ENCODE measurements around the gene TRIP13.
A peak's percentile ranks its signal among the peaks of the same experiment; 100 is the strongest.
"Not testable (repeated sequence)": the region's sequence is repeated elsewhere in the genome, so short reads cannot be mapped to it uniquely, and the experiment has no call there.

TRIP13 gene

GRCh38 chr5:871596-872298, 20.9 kb upstream of the TRIP13 start:
- Histone ChIP-seq H3K36me3 (ENCODE audit: insufficient read depth, insufficient read length, low read length) (peaks cover 96% of the 10 kb centered on the region), H3K9me3 (ENCODE audit: insufficient read depth, low read length) (no peaks in the 10 kb centered on the region), H3K27me3 (ENCODE audit: insufficient read depth, insufficient read length) (no peaks in the 10 kb centered on the region), H3K9ac (ENCODE audit: insufficient read length, low read depth) (no peak overlapping the region), H3K4me1 (ENCODE audit: insufficient read depth, insufficient read length) (no peaks in the 10 kb centered on the region), H3K4me3 (ENCODE audit: insufficient read length, low read depth) (no peak overlapping the region)
- DNase-seq (ENCODE audit: low read depth, low spot score) = no peak
- no peak for TF ChIP-seq ZNF274 (IDR thresholded peaks at IDR 0.05; ENCODE audit: low read depth, low read length)
- TF ChIP-seq YY1 (IDR thresholded peaks at IDR 0.05; ENCODE audit: insufficient read depth, insufficient read length) = no peak
- TF ChIP-seq SUZ12 (IDR thresholded peaks at IDR 0.05; ENCODE audit: extremely low read depth, insufficient read depth, insufficient read length) = no peak

- Histone ChIP-seq H3K9me3 (ENCODE audit: insufficient read depth, low read length) (no peaks in the 10 kb centered on the region), H3K9ac (ENCODE audit: insufficient read length, low read depth) (no peak overlapping the region), H3K4me3 (ENCODE audit: insufficient read length, low read depth) (no peak overlapping the region), H3K36me3 (ENCODE audit: insufficient read depth, insufficient read length, low read length) (peaks cover 96% of the 10 kb centered on the region), H3K27me3 (ENCODE audit: insufficient read depth, insufficient read length) (no peaks in the 10 kb centered on the region), H3K4me1 (ENCODE audit: insufficient read depth, insufficient read length) (no peaks in the 10 kb centered on the region)
- DNase-seq (ENCODE audit: low read depth, low spot score) = no peak
- TF ChIP-seq YY1 (IDR thresholded peaks at IDR 0.05; ENCODE audit: insufficient read depth, insufficient read length) = no peak
Observed at GRCh38 chr5:872301-872700, 20.4 kb upstream of the TRIP13 start.

GRCh38 chr5:873328-873727, 19.4 kb upstream of the TRIP13 start:
- DNase-seq (ENCODE audit: low read depth, low spot score) = no peak
- TF ChIP-seq YY1 (IDR thresholded peaks at IDR 0.05; ENCODE audit: insufficient read depth, insufficient read length) (no peak), SUZ12 (IDR thresholded peaks at IDR 0.05; ENCODE audit: extremely low read depth, insufficient read depth, insufficient read length) (no peak), ZNF274 (IDR thresholded peaks at IDR 0.05; ENCODE audit: low read depth, low read length) (no peak)
- Histone ChIP-seq H3K9ac (ENCODE audit: insufficient read length, low read depth) (peak overlapping the region; percentile 32), H3K36me3 (ENCODE audit: insufficient read depth, insufficient read length, low read length) (peaks cover 94% of the 10 kb centered on the region), H3K4me3 (ENCODE audit: insufficient read length, low read depth) (no peak overlapping the region), H3K27me3 (ENCODE audit: insufficient read depth, insufficient read length) (no peaks in the 10 kb centered on the region), H3K4me1 (ENCODE audit: insufficient read depth, insufficient read length) (no peaks in the 10 kb centered on the region), H3K9me3 (ENCODE audit: insufficient read depth, low read length) (no peaks in the 10 kb centered on the region)

- no peak overlapping the region for H3K9ac ChIP-seq (ENCODE audit: insufficient read length, low read depth)
- H3K9me3 ChIP-seq (ENCODE audit: insufficient read depth, low read length) = no peaks in the 10 kb centered on the region
- H3K4me3 ChIP-seq (ENCODE audit: insufficient read length, low read depth) = no peak overlapping the region
- no peaks in the 10 kb centered on the region for H3K4me1 ChIP-seq (ENCODE audit: insufficient read depth, insufficient read length)
- H3K36me3 ChIP-seq (ENCODE audit: insufficient read depth, insufficient read length, low read length) = peaks cover 74% of the 10 kb centered on the region
- no peak for TF ChIP-seq YY1 (IDR thresholded peaks at IDR 0.05; ENCODE audit: insufficient read depth, insufficient read length)
- TF ChIP-seq SUZ12 (IDR thresholded peaks at IDR 0.05; ENCODE audit: extremely low read depth, insufficient read depth, insufficient read length) = no peak
- TF ChIP-seq ZNF274 (IDR thresholded peaks at IDR 0.05; ENCODE audit: low read depth, low read length) = no peak
- H3K27me3 ChIP-seq (ENCODE audit: insufficient read depth, insufficient read length) = no peaks in the 10 kb centered on the region
- no peak for DNase-seq (ENCODE audit: low read depth, low spot score)
Observed at GRCh38 chr5:875931-876330, 16.8 kb upstream of the TRIP13 start.

- Histone ChIP-seq H3K4me3 (ENCODE audit: insufficient read length, low read depth) (no peak overlapping the region), H3K9me3 (ENCODE audit: insufficient read depth, low read length) (no peaks in the 10 kb centered on the region), H3K4me1 (ENCODE audit: insufficient read depth, insufficient read length) (no peaks in the 10 kb centered on the region), H3K9ac (ENCODE audit: insufficient read length, low read depth) (no peak overlapping the region), H3K36me3 (ENCODE audit: insufficient read depth, insufficient read length, low read length) (peaks cover 74% of the 10 kb centered on the region), H3K27me3 (ENCODE audit: insufficient read depth, insufficient read length) (no peaks in the 10 kb centered on the region)
- DNase-seq (ENCODE audit: low read depth, low spot score) = no peak
- TF ChIP-seq SUZ12 (IDR thresholded peaks at IDR 0.05; ENCODE audit: extremely low read depth, insufficient read depth, insufficient read length) (no peak), ZNF274 (IDR thresholded peaks at IDR 0.05; ENCODE audit: low read depth, low read length) (no peak), YY1 (IDR thresholded peaks at IDR 0.05; ENCODE audit: insufficient read depth, insufficient read length) (no peak)
Observed at GRCh38 chr5:876398-877365, 16.0 kb upstream of the TRIP13 start.

- no peak overlapping the region for H3K4me3 ChIP-seq (ENCODE audit: insufficient read length, low read depth)
- no peaks in the 10 kb centered on the region for H3K27me3 ChIP-seq (ENCODE audit: insufficient read depth, insufficient read length)
- DNase-seq (ENCODE audit: low read depth, low spot score) = no peak
- no peaks in the 10 kb centered on the region for H3K9me3 ChIP-seq (ENCODE audit: insufficient read depth, low read length)
- peaks cover 75% of the 10 kb centered on the region for H3K36me3 ChIP-seq (ENCODE audit: insufficient read depth, insufficient read length, low read length)
- no peak overlapping the region for H3K9ac ChIP-seq (ENCODE audit: insufficient read length, low read depth)
- H3K4me1 ChIP-seq (ENCODE audit: insufficient read depth, insufficient read length) = no peaks in the 10 kb centered on the region
- TF ChIP-seq YY1 (IDR thresholded peaks at IDR 0.05; ENCODE audit: insufficient read depth, insufficient read length) (no peak), ZNF274 (IDR thresholded peaks at IDR 0.05; ENCODE audit: low read depth, low read length) (no peak), SUZ12 (IDR thresholded peaks at IDR 0.05; ENCODE audit: extremely low read depth, insufficient read depth, insufficient read length) (no peak)
Observed at GRCh38 chr5:878125-878524, 14.6 kb upstream of the TRIP13 start.

- H3K9me3 ChIP-seq (ENCODE audit: insufficient read depth, low read length); DNase-seq (ENCODE audit: low read depth, low spot score); H3K4me1 ChIP-seq (ENCODE audit: insufficient read depth, insufficient read length); H3K9ac ChIP-seq (ENCODE audit: insufficient read length, low read depth); H3K4me3 ChIP-seq (ENCODE audit: insufficient read length, low read depth); H3K27me3 ChIP-seq (ENCODE audit: insufficient read depth, insufficient read length): not testable (repeated sequence)
- peaks cover 75% of the 10 kb centered on the region for H3K36me3 ChIP-seq (ENCODE audit: insufficient read depth, insufficient read length, low read length)
Observed at GRCh38 chr5:878677-879076, 14.0 kb upstream of the TRIP13 start.

Data from NT2/D1 (cell line).